Measurements from ENCODE around the gene AHNAK.

GRCh38 chr11:62595124-62595523 lies 48.5 kb upstream of the AHNAK start:
- no peak for TF ChIP-seq CTCF (conservative IDR thresholded peaks at IDR 0.05; ENCODE audit: low read length)
- no peak for TF ChIP-seq EZH2phosphoT487 (IDR thresholded peaks at IDR 0.05; ENCODE audit: borderline replicate concordance, low read depth, low read length)

All from OCI-LY7 (cell line).